Fibroblast of pulmonary artery (primary cell): ENCODE measurements around the gene TTYH1.

Experiments used
- DNase-seq: peaks from one replicate; pipeline ENCODE4 v3.0.0-alpha.2; 2010; ENCODE audit warnings: low read depth
- H3K4me3 ChIP-seq: replicated peaks from 2 replicates; pipeline ENCODE4 v1.5.1; 2011; ENCODE audit warnings: low read depth, mild to moderate bottlenecking, control low read depth, low read length, moderate library complexity
- TF ChIP-seq, protein P1 (sequence below): IDR thresholded peaks from 2 replicates; pipeline ENCODE4 v1.5.1; 2011; ENCODE audit warnings: mild to moderate bottlenecking, control low read depth, low read length, inconsistent platforms; ENCODE audit errors: missing control alignments

Gene TTYH1

DNA sequence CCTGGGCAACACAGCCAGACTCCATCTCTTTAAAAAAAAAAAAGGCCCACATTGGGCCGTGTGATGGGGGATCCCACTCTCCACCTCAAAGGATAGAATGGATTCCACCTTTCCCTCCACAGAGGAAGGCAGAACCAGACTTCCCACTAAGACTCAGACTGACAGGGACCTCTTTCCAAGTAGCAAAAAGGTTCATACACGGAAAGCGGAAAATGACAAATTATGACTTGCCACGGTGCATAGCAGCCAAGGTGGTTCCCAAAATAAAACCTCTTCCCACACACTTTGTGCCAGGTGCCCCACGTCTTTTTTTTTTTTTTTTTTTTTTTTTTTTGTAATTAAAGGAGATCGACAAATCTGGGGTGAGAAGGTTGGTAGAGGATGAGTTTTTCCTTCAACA is 14.4 kb upstream of the TTYH1 start:
- TF ChIP-seq, protein P1, sequence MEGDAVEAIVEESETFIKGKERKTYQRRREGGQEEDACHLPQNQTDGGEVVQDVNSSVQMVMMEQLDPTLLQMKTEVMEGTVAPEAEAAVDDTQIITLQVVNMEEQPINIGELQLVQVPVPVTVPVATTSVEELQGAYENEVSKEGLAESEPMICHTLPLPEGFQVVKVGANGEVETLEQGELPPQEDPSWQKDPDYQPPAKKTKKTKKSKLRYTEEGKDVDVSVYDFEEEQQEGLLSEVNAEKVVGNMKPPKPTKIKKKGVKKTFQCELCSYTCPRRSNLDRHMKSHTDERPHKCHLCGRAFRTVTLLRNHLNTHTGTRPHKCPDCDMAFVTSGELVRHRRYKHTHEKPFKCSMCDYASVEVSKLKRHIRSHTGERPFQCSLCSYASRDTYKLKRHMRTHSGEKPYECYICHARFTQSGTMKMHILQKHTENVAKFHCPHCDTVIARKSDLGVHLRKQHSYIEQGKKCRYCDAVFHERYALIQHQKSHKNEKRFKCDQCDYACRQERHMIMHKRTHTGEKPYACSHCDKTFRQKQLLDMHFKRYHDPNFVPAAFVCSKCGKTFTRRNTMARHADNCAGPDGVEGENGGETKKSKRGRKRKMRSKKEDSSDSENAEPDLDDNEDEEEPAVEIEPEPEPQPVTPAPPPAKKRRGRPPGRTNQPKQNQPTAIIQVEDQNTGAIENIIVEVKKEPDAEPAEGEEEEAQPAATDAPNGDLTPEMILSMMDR: no peak
- no peak for DNase-seq
- H3K4me3 ChIP-seq: no peak overlapping the region

DNA sequence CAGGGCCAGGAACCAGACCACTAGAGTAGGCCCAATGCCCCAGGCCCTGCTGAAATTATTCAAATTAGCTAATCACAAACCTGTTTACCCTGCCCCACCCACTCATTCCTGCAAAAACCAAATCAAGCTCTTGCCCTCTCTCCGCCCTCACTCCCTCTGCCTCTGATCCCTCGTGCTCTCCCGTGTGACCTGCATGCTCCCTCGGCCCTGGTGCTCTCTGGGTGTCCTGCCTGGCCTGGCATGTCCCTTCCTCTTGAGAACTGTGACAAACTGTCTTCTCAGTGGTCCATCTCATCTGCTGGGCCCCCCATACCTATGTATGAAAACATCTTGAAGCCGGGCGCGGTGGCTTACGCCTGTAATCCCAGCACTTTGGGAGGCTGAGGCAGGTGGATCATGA is 12.2 kb upstream of the TTYH1 start:
- no peak overlapping the region for H3K4me3 ChIP-seq
- TF ChIP-seq, protein P1: no peak
- DNase-seq: no peak

DNA sequence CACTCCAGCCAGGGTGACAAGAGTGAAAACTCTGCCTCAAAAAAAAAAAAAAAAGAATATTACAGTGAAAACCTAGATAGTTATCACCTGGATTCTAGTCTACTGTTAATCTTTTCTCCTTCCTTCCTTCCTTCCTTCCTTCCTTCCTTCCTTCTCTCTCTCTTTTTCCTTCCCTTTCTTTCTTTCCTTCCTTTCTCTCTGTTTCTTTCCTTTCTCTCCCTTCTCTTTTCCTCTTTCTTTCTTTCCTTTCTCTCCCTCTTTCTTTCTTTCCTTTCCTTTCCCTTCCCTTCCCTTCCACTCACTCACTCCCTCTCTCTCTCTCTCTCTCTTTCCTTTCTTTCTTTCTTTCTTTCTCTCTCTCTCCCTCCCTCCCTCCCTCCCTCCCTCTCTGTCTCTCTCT is 9.6 kb upstream of the TTYH1 start:
- H3K4me3 ChIP-seq: no peak overlapping the region
- TF ChIP-seq, protein P1: no peak
- no peak for DNase-seq

DNA sequence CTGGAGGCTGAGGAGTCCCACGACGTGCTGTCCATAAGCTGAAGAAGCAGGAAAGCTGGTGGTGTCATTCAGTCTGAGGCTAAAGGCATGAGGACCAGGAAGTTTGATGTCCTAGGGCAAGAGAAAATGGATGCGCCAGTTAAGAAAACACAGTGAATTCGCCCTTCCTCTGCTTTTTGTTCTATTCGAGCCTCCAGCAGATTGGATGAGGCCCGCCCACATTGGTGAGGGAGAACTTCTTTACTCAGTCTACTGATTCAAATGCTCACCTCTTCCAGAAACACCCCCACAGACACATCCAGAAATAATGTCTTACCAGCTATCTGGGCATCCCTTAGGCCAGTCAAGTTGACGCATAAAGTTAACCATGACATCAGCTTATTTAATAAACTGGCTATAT is 7.5 kb upstream of the TTYH1 start:
- DNase-seq: no peak
- TF ChIP-seq, protein P1: no peak

DNA sequence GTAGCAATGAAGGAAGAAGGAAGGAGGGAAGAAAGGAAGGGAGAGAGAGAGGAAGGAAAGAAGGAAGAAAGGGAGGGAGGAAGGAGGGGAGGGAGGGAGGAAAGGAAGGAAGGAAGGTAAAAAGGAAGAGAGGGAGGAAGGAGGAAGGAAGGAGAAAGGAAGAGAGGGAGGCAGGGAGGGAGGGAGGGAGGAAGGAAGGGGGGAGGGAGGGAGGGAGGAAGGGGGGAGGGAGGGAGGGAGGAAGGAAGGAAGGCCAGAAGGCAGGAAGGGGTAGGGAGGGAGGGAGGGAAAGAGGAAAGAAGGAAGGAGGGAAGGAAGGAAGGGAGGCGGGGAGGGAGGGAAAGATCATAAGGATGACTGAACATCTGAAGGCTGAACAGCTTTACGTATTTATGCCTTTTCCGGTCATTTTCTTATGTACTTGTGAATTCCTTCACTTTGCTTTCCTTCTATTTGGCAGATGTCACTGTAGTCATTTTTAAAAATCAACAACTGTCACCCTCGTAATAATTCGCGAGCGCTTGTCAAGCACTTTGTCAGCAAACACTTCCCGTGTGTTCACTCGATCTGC is 6.7 kb upstream of the TTYH1 start:
- DNase-seq: no peak
- TF ChIP-seq, protein P1: no peak
- no peak overlapping the region for H3K4me3 ChIP-seq

More for the DNA sequence above, 7.5 kb upstream of the TTYH1 start:
- no peak overlapping the region for H3K4me3 ChIP-seq

DNA sequence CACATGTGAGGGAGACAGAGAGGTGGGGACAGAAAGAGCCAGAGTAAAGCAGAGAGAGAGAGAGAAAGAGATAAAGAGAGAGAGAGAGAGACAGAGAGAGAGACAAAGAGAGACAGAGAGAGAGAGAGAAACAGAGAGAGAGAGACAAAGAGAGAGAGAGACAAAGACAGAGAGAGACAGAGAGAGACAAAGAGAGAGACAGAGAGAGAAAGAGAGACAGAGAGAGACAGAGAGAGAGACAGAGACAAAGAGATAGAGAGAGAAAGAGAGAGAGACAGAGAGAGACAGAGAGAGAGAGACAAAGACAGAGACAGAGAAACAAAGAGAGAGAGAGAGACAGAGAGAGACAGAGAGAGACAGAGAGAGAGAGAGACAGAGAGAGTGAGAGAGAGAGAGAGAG is 4.2 kb upstream of the TTYH1 start:
- DNase-seq: no peak
- H3K4me3 ChIP-seq: no peak overlapping the region
- TF ChIP-seq, protein P1: no peak

DNA sequence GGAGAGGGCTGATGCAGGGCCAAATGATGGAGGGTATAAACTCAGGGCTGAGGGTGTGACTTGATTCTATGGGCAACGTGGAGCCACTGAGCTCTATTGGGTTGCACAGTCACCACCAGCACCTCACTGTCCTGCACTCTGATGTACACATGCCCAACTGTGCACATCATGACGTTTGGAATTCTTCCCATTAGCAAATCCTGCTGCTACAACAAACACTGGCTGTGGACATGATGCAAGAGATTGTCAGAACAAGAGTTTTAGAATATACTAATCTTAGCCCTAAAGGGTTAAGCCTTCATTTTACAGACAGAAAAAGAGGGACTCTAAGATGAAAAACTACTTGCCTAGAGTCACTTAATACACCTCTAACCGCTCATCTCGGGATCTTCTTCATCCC is 2.4 kb upstream of the TTYH1 start:
- H3K4me3 ChIP-seq: no peak overlapping the region
- no peak for DNase-seq
- TF ChIP-seq, protein P1: no peak
